Mesenchymal stem cell (in vitro differentiated cells and primary cell): ENCODE results near the gene CD44.

Experiments
- DNase-seq: peaks from one replicate; pipeline ENCODE4 v3.0.0-alpha.2; 2013
- H2AFZ ChIP-seq: one replicate; pipeline ENCODE4 v1.6.1; 2013; ENCODE audit warnings: low read depth, mild to moderate bottlenecking, control low read depth, inconsistent platforms, low read length, moderate library complexity
- H2AK5ac ChIP-seq: 2 replicates; pipeline ENCODE4 v1.6.1; 2013; ENCODE audit warnings: low read length, moderate library complexity, mild to moderate bottlenecking, inconsistent platforms; ENCODE audit not compliant: severe bottlenecking
- H2BK120ac ChIP-seq: one replicate; pipeline ENCODE4 v1.6.1; 2013; ENCODE audit warnings: low read depth, mild to moderate bottlenecking, inconsistent platforms, low read length, moderate library complexity
- H2BK12ac ChIP-seq, 2 experiments: one replicate each; pipeline ENCODE4 v1.6.1; 2013; ENCODE audit warnings: inconsistent platforms in 2 of 2, low read length in 2 of 2, mild to moderate bottlenecking in 2 of 2, moderate library complexity in 2 of 2, control low read depth in 1 of 2
- H2BK15ac ChIP-seq: one replicate; pipeline ENCODE4 v1.6.1; 2013; ENCODE audit warnings: mild to moderate bottlenecking, low read depth, inconsistent platforms; ENCODE audit not compliant: poor library complexity, severe bottlenecking
- H2BK5ac ChIP-seq: 2 replicates; pipeline ENCODE4 v1.6.1; 2013; ENCODE audit warnings: low read depth, mild to moderate bottlenecking, low read length, control low read depth, inconsistent platforms; ENCODE audit not compliant: poor library complexity, severe bottlenecking
- H3K14ac ChIP-seq, 2 experiments: one replicate each; pipeline ENCODE4 v1.6.1; 2013; ENCODE audit warnings: inconsistent platforms in 2 of 2, low read length in 2 of 2, control low read depth in 1 of 2, mild to moderate bottlenecking in 1 of 2, moderate library complexity in 1 of 2
- H3K18ac ChIP-seq, 2 experiments: one replicate each; pipeline ENCODE4 v1.6.1; 2013; ENCODE audit warnings: inconsistent platforms in 2 of 2, low read length in 2 of 2, control low read depth in 1 of 2, low read depth in 1 of 2, mild to moderate bottlenecking in 1 of 2
- H3K23ac ChIP-seq, 2 experiments: one replicate each; pipeline ENCODE4 v1.6.1; 2013; ENCODE audit warnings: inconsistent platforms in 2 of 2, low read length in 2 of 2, mild to moderate bottlenecking in 2 of 2, moderate library complexity in 2 of 2, control low read depth in 1 of 2
- H3K27ac ChIP-seq: 2 replicates; pipeline ENCODE4 v1.5.1; 2013; ENCODE audit warnings: mild to moderate bottlenecking, moderate library complexity, low read length, control low read depth, inconsistent platforms; ENCODE audit not compliant: poor library complexity, severe bottlenecking
- H3K27me3 ChIP-seq, 2 experiments: 2 replicates each; pipeline versions ENCODE4 v1.6.1 to v1.7.0; 2013; ENCODE audit warnings: low read length in 2 of 2, mild to moderate bottlenecking in 2 of 2, moderate library complexity in 2 of 2, control low read depth in 1 of 2, inconsistent platforms in 1 of 2; ENCODE audit not compliant: control insufficient read depth in 1 of 2, insufficient read depth in 1 of 2
- H3K36me3 ChIP-seq, 2 experiments: 2 replicates each; pipeline versions ENCODE4 v1.6.1 to v1.7.0; 2013; ENCODE audit warnings: low read length in 2 of 2, control low read depth in 1 of 2, inconsistent platforms in 1 of 2, low read depth in 1 of 2, mild to moderate bottlenecking in 1 of 2; ENCODE audit not compliant: insufficient read depth in 2 of 2, control insufficient read depth in 1 of 2
- H3K4ac ChIP-seq, 2 experiments: one replicate each; pipeline ENCODE4 v1.6.1; 2013; ENCODE audit warnings: inconsistent platforms in 2 of 2, low read length in 2 of 2, mild to moderate bottlenecking in 2 of 2, moderate library complexity in 2 of 2, control low read depth in 1 of 2, low read depth in 1 of 2
- H3K4me1 ChIP-seq: 2 replicates; pipeline ENCODE4 v1.6.1; 2013; ENCODE audit warnings: low read depth, low read length, control low read depth; ENCODE audit not compliant: control insufficient read depth, insufficient read depth
- H3K4me2 ChIP-seq: 2 replicates; pipeline ENCODE4 v1.6.1; 2013; ENCODE audit warnings: low read length, mild to moderate bottlenecking, inconsistent platforms; ENCODE audit not compliant: poor library complexity, severe bottlenecking
- H3K4me3 ChIP-seq, 2 experiments: 2 replicates each; pipeline versions ENCODE4 v1.5.1 to v1.7.0; 2013; ENCODE audit warnings: low read length in 2 of 2, mild to moderate bottlenecking in 2 of 2, control low read depth in 1 of 2, low read depth in 1 of 2; ENCODE audit not compliant: insufficient read depth in 1 of 2
- H3K79me1 ChIP-seq: replicated peaks from 2 replicates; pipeline ENCODE4 v1.6.1; 2013; ENCODE audit warnings: mild to moderate bottlenecking, control low read depth, low read length, inconsistent platforms; ENCODE audit not compliant: poor library complexity, severe bottlenecking
- H3K9ac ChIP-seq: 2 replicates; pipeline ENCODE4 v1.7.0; 2013; ENCODE audit warnings: mild to moderate bottlenecking, low read length, moderate library complexity
- H3K9me3 ChIP-seq: 2 replicates; pipeline ENCODE4 v1.7.0; 2013; ENCODE audit warnings: mild to moderate bottlenecking, low read length; ENCODE audit not compliant: control insufficient read depth
- H4K8ac ChIP-seq: one replicate; pipeline ENCODE4 v1.6.1; 2013; ENCODE audit warnings: inconsistent platforms, mild to moderate bottlenecking, low read length, moderate library complexity
- H4K91ac ChIP-seq: one replicate; pipeline ENCODE4 v1.6.1; 2013; ENCODE audit warnings: mild to moderate bottlenecking, low read length, inconsistent platforms
- WGBS: methylation state at CpG from one replicate; pipeline ENCODE4 v1.1.7; 2013; ENCODE audit warnings: mixed read lengths; 5-methylcytosine and 5-hydroxymethylcytosine counted together

CD44 gene

GRCh38 chr11:35100013-35100383 is 39.0 kb upstream of the CD44 start:
- Histone ChIP-seq H3K36me3 (no peaks in the 10 kb centered on the region), H3K14ac (no peak overlapping the region), H3K4me3 (peak overlapping the region in 1 of 2 experiments; percentile 49), H4K8ac (no peak overlapping the region), H3K4me2 (no peak overlapping the region), H3K9ac (peak overlapping the region; percentile 84), H2BK5ac (no peak overlapping the region), H3K27me3 (no peaks in the 10 kb centered on the region), H2BK15ac (no peak overlapping the region), H3K18ac (no peak overlapping the region), H3K23ac (no peak overlapping the region), H3K4ac (no peak overlapping the region), H2BK12ac (no peak overlapping the region), H3K9me3 (no peaks in the 10 kb centered on the region), H3K27ac (peak overlapping the region; percentile 44), H2BK120ac (peak overlapping the region; percentile 1), H3K79me1 (peaks cover 2% of the 10 kb centered on the region), H4K91ac (no peak overlapping the region), H3K4me1 (peaks cover 2% of the 10 kb centered on the region), H2AK5ac (no peak overlapping the region), H2AFZ (no peak overlapping the region)
- 50% methylated on average over 5 of the region's 6 CpGs for WGBS
- peak; percentile 92 for DNase-seq

- no peaks in the 10 kb centered on the region for H3K27me3 ChIP-seq
- H3K9ac ChIP-seq, result no peak overlapping the region
- no peak overlapping the region for H4K91ac ChIP-seq
- H3K27ac ChIP-seq, result no peak overlapping the region
- WGBS, result 100% methylated on average over 3 of the region's 3 CpGs
- H3K4me3 ChIP-seq, result no peak overlapping the region
- no peaks in the 10 kb centered on the region for H3K36me3 ChIP-seq
- peaks cover 2% of the 10 kb centered on the region for H3K79me1 ChIP-seq
- H2BK15ac ChIP-seq, result no peak overlapping the region
- H3K4me1 ChIP-seq, result peaks cover 2% of the 10 kb centered on the region
- DNase-seq, result no peak
- H2BK12ac ChIP-seq, result peak overlapping the region in 1 of 2 experiments; percentile 65
- H4K8ac ChIP-seq, result no peak overlapping the region
- no peak overlapping the region for H2BK120ac ChIP-seq
- no peak overlapping the region for H3K4me2 ChIP-seq
- H3K18ac ChIP-seq, result no peak overlapping the region
- no peaks in the 10 kb centered on the region for H3K9me3 ChIP-seq
- no peak overlapping the region for H2BK5ac ChIP-seq
- H3K23ac ChIP-seq, result no peak overlapping the region
- H3K4ac ChIP-seq, result no peak overlapping the region
- H3K14ac ChIP-seq, result no peak overlapping the region
- H2AFZ ChIP-seq, result no peak overlapping the region
- H2AK5ac ChIP-seq, result no peak overlapping the region
Observed at GRCh38 chr11:35101223-35101622, 37.7 kb upstream of the CD44 start.

GRCh38 chr11:35102267-35102666 is 36.7 kb upstream of the CD44 start:
- H3K18ac ChIP-seq, result peak overlapping the region in 1 of 2 experiments; percentile 25
- no peak overlapping the region for H3K4me2 ChIP-seq
- no peak overlapping the region for H2AK5ac ChIP-seq
- H3K23ac ChIP-seq, result no peak overlapping the region
- peak overlapping the region; percentile 44 for H2BK15ac ChIP-seq
- H3K79me1 ChIP-seq, result peaks cover 2% of the 10 kb centered on the region
- H3K4me3 ChIP-seq, result no peak overlapping the region
- H4K91ac ChIP-seq, result no peak overlapping the region
- H3K9ac ChIP-seq, result no peak overlapping the region
- no peak for DNase-seq
- no peak overlapping the region for H4K8ac ChIP-seq
- H2BK12ac ChIP-seq, result peak overlapping the region in 1 of 2 experiments; percentile 15
- H2BK120ac ChIP-seq, result peak overlapping the region; percentile 15
- no peak overlapping the region for H3K14ac ChIP-seq
- no peak overlapping the region for H2AFZ ChIP-seq
- H3K36me3 ChIP-seq, result no peaks in the 10 kb centered on the region
- no peak overlapping the region for H2BK5ac ChIP-seq
- no peak overlapping the region for H3K27ac ChIP-seq
- H3K4me1 ChIP-seq, result peaks cover 2% of the 10 kb centered on the region
- no peak overlapping the region for H3K4ac ChIP-seq
- 75% methylated on average over 2 of the region's 2 CpGs for WGBS
- H3K9me3 ChIP-seq, result no peaks in the 10 kb centered on the region
- H3K27me3 ChIP-seq, result no peaks in the 10 kb centered on the region

GRCh38 chr11:35103366-35104208 is 35.4 kb upstream of the CD44 start:
- Histone ChIP-seq H3K23ac (no peak overlapping the region), H3K79me1 (no peaks in the 10 kb centered on the region), H2BK120ac (no peak overlapping the region), H4K8ac (no peak overlapping the region), H2AK5ac (no peak overlapping the region), H2AFZ (no peak overlapping the region), H2BK15ac (no peak overlapping the region), H3K18ac (peak overlapping the region in 1 of 2 experiments; percentile 61), H3K14ac (no peak overlapping the region), H2BK12ac (peak overlapping the region in 1 of 2 experiments; percentile 75), H4K91ac (no peak overlapping the region), H3K27ac (no peak overlapping the region), H3K4me2 (no peak overlapping the region), H3K9ac (no peak overlapping the region), H3K36me3 (no peaks in the 10 kb centered on the region), H3K4me3 (no peak overlapping the region), H3K9me3 (no peaks in the 10 kb centered on the region), H2BK5ac (no peak overlapping the region), H3K4me1 (peaks cover 2% of the 10 kb centered on the region), H3K4ac (no peak overlapping the region), H3K27me3 (no peaks in the 10 kb centered on the region)
- 68% methylated on average over 6 of the region's 6 CpGs for WGBS
- DNase-seq, result peak; percentile 60
